Glomerular endothelial cell (primary cell): ENCODE measurements around the gene TOR1AIP1. TPM values are rescaled to one million over a fixed set of nuclear protein-coding genes. Genes with fewer than 3 reads are reported as not detected.
"Not testable (repeated sequence)": the region's sequence is repeated elsewhere in the genome, so short reads cannot be mapped to it uniquely, and the experiment has no call there.

Experiments used
- DNase-seq: peaks from one replicate; pipeline ENCODE4 v3.0.0-alpha.2; 2011; ENCODE audit warnings: low read depth, low spot score; ENCODE audit errors: extremely low read depth
- total RNA-seq: library from RNA; depleted of rRNA; stranded (reverse); fragments of >200 nt; gene quantifications from 2 replicates; pipeline ENCODE4 v1.2.3, GENCODE V29; 2015

The TOR1AIP1 gene
- total RNA-seq, 1 donor from 2014 or later: 35.7 TPM

- DNase-seq: no peak
Observed at GRCh38 chr1:179935909-179936496, 53.9 kb downstream of the TOR1AIP1 start.

DNA sequence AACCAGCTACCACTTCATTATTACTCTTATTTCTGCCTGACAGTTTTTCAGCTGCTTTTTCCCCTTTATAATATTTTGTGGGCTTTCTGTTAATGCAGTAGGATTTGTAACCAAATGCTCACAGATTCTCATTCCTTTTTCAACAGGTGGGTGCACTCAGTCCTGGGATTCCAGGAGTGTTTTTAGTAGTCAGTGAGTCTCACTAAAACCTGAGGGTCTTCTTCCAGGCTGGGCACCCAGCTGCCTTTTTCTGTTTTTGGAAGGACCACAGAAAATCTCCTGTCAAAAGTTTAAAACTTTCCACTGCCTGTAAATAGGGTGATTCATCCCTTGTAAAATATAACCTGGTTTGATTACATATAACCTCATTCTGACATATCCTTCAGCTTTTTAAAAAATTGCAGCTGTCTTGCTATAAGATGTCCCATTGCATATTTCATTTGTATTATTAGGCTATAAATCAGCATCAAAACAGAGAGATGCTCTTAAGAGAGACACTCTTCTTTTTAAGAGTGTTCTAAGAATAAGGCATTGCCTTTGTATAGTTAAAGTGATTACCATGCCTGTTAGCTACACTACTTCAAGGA is 55.7 kb downstream of the TOR1AIP1 start:
- DNase-seq: no peak

DNA sequence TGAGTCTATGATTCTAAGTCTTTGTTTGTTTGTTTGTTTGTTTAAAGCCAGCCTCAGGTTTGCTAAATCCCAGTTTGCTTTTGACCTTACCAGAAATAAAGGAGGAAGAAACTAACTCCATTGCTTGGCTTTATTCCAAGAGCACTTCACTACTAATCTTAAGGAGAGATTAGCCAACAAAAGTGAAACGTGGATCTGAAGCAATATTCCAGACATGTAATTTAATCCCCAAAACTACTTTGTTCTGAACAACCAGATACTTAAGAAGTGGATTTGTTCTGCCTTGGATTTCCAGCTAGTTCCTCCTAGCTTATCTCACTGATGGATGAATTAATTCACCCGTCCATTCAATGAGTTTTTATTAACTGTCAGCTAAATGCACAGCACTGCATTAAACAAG is 56.7 kb downstream of the TOR1AIP1 start:
- no peak for DNase-seq

DNA sequence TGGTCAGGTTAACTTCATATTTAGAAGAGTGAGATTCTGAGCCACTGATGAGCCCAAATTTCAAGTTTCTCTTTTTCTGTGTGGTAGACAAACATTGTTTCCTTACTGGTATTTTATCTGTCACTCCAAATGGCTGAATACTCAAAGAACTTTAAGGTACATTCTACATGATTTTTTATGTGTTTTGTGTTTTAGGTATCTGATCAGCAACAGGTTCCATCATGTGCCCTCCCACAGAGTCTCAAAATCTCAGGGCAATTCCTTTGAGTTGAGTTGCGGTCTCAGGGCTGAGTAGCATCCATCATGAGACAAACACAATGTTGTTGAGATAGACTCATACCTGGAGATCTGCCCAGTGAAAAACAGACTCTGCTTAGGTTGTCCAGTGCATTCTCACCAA is 57.9 kb downstream of the TOR1AIP1 start:
- no peak for DNase-seq

GRCh38 chr1:179941454-179941853 is 59.4 kb downstream of the TOR1AIP1 start:
- DNase-seq: no peak

DNA sequence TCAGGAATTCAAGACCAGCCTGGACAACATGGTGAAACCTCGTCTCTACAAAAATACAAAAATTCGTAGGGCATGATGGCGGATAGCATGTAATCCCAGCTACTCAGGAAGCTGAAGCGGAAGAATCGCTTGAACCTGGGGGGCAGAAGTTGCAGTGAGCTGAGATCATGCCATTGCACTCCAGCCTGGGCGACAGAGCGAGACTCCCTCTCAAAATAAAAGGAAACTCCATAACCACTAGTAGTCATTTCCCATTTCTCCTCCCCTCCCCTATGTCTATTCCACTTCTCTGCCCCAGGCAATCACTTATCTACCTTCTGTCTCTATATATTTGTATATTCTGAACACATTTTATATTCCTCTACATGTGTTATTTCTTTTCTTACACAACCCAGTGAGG is 68.6 kb downstream of the TOR1AIP1 start:
- DNase-seq: no peak

GRCh38 chr1:179951383-179952144 is 69.5 kb downstream of the TOR1AIP1 start:
- DNase-seq: no peak

GRCh38 chr1:179952186-179952585 is 70.1 kb downstream of the TOR1AIP1 start:
- no peak for DNase-seq

- no peak for DNase-seq
Observed at GRCh38 chr1:179953974-179954492, 71.9 kb downstream of the TOR1AIP1 start.

DNA sequence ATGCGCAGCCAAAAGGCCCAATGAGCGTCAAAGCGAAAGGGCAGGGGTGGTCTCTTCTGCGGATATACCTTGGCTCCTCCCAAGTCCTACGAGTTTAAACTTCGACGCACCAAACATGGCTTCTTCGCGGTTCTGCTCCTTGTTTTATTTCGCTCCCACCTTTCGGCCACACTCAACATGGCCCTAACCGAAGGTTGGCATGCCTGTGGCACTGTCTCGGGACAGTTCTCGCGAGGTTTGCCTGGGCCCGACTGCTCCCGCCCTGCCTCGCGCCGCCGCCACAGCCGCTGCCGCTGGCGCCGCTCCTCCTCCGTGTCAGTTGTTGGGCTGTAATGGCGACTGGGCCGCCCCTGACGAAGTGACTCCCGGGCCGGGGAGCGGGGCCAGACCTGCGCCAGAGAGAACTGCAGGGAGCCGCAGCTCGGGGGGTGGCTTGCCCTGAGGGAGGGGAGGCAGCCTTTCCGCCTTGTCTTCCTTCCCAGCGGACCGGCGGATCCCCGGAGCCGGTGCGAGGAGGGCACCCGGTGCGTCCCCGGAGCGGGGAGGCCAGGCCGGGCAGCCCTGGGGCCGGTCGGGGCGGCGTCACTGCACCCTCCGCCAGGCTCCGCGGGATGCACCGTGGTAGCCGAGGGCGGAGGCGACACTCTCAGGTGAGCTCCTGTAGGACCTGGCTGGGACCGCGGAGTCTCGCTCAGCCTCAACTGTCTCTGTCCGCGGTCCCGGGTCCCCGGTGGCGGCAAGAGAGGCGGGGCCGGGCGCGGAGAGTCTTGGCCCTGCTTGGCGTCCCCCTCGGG is 72.6 kb downstream of the TOR1AIP1 start, which contains the start of gene CEP350:
Gene CEP350, plus strand, starts transcription at position 318 of the 794 bp plus-strand sequence. CDS start 31,372 bp downstream, outside the sequence.
- peak; percentile 98 for DNase-seq

DNA sequence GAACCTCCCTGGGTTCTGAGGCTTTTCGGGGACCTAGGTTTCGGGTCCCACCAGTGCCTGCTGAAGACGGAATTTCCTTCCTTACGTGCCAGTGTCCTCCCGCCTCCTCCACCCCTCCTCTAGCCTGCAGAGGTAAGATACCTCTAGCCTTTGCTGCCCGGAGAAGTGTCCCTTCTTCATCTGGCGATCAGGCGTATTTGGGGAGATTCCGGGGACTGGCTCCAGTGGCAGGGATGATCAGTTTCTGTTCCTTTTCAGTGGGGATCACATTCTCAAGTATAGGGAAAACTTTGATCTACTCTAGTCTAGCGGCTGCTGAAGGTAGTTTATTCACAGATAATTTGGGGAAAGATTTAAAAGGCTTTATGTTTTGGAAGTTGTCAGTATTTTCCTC is 73.2 kb downstream of the TOR1AIP1 start:
- no peak for DNase-seq

- DNase-seq: no peak
Observed at GRCh38 chr1:179955731-179956130, 73.6 kb downstream of the TOR1AIP1 start.

GRCh38 chr1:179958359-179958758 is 76.3 kb downstream of the TOR1AIP1 start:
- DNase-seq: no peak

GRCh38 chr1:179962168-179962567 is 80.1 kb downstream of the TOR1AIP1 start:
- DNase-seq: not testable (repeated sequence)

GRCh38 chr1:179966551-179966950 is 84.5 kb downstream of the TOR1AIP1 start:
- no peak for DNase-seq

DNA sequence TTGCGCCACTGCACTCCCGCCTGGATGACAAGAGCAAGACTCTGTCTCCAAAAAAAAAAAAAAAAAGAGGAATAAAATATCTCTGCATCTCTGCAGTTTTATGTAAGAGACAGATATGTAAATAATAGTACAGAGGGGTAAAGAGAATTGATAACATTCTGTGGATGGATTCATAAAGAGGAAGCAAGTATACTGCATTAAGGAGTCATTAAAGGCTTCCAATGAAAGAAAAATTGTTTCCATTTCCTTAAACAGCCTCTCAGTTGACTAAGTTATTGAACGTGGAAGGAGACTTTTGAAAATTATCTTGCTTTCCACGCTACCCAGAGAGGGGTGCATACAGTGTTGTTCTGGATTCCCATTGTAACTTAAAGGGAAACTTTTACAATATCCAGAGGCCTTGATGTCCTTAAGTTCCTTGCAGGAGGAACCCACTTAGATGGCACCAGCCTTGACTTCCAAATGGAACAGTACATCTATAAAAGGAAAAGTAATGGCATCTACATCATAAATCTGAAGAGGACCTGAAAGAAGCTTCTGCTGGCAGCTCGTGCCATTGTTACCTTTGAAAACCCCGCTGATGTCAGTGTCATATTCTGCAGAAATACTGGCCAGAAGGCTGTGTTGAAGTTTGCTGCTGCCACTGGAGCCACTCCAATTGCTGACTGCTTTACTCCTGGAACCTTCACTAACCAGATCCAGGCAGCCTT is 86.4 kb downstream of the TOR1AIP1 start:
- DNase-seq: no peak

DNA sequence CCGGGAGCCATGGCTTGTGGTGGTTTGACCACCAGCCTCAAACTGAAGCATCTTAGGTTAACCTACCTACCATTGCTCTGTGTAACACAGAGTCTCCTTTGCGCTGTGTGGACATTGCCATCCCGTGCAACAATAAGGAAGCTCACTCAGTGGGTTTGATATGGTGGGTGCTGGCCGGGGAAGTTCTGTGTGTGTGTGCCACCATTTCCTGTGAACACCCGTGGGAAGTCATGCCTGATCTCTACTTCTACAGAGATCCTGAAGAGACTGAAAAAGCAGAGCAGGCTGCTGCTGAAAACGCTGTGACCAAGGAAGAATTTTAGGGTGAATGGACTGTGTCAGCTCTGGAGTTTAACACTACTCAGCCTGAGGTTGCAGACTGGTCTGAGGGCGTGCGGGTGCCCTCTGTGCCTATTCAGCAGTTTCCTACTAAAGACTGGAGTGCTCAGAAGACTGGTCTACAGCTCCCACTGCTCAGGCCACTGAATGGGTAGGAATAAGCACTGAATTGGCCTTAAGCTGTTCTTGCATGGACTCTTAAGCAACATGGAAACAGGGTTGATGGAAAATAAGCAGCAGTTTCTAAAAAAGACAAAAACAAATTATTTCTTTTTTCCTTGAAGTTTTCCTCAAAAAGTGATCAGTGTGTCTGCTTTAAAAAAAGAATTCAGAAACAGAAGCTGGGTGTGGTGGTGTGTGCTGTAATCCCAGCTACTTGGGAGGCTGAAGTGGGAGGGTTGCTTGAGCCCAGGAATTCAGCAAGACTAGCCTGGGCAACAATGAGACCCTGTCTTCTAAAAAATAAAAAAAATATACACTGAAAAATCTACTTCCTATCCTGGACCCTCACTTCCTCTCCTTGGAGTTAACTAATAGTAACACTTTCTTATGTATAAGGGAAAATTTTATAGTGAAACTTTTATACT is 87.2 kb downstream of the TOR1AIP1 start:
- DNase-seq: no peak
